Measurements from ENCODE around the gene EPHA2.

Gene EPHA2

DNA sequence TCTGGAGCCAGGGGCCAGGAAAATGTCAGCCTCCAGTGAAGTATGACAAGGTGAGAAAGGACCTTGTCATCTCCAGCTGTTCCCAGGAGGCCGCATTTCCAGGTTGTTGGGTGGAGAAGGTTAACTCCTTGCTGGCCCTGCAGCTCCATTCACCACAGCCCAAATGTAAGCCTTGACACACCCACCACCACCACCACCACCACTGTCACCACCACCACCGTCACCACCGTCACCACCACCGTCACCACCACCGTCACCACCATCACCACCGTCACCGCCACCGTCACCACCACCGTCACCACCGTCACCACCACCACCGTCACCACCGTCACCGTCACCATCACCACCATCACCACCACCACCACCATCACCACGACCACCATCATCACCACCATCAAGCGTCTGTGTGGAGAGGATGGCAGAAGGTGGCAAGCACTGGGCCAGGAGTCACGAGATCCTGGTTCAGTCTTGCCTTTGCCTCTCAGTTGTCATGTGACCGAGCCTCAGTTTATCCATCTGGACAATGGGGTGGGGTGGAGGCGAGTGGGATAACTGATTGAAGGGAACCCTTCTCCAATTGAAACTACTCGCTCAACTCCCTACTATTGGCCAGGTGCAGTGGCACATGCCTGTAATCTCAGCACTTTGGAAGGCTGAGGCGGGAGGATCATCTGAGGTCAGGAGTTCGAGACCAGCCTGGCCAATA lies 61.3 kb downstream of the EPHA2 start:
- TF ChIP-seq, protein P1, sequence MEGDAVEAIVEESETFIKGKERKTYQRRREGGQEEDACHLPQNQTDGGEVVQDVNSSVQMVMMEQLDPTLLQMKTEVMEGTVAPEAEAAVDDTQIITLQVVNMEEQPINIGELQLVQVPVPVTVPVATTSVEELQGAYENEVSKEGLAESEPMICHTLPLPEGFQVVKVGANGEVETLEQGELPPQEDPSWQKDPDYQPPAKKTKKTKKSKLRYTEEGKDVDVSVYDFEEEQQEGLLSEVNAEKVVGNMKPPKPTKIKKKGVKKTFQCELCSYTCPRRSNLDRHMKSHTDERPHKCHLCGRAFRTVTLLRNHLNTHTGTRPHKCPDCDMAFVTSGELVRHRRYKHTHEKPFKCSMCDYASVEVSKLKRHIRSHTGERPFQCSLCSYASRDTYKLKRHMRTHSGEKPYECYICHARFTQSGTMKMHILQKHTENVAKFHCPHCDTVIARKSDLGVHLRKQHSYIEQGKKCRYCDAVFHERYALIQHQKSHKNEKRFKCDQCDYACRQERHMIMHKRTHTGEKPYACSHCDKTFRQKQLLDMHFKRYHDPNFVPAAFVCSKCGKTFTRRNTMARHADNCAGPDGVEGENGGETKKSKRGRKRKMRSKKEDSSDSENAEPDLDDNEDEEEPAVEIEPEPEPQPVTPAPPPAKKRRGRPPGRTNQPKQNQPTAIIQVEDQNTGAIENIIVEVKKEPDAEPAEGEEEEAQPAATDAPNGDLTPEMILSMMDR (IDR thresholded peaks at IDR 0.05; ENCODE audit: insufficient read depth, low read length, missing control alignments): no peak
- ChIA-PET POLR2A (no interaction called here), CTCF (interaction anchor here (1.0 to 9.5 kb wide), 3 partner anchors 11 to 37 kb away, joined by 3 to 126 read pairs (median 3); no protein-coding TSS in a partner anchor)
- no peak for DNase-seq (ENCODE audit: low read depth, low spot score)
- no peak overlapping the region for H3K4me3 ChIP-seq (ENCODE audit: low read depth, low read length)

DNA sequence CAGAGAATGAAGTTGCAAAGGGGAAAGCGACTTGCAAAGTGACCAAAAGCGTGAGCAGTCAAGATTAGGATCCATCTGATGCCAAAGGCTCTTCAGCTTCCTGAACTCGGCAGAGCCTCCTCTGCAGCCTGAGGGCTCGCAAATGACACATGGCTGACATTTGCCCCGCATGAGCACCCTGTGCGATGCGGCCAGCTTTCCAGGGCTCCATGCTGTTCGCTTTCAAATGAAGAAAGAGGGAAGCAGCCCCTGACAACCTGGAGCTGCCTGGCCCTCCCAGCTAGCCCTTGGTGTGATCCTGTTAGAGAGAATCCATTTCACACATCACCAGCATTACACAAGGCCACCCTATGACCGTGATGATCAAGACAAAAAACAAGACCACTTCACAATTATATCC lies 62.3 kb downstream of the EPHA2 start:
- ChIA-PET POLR2A (no interaction called here), CTCF (interaction anchor here (1.0 to 9.5 kb wide), 3 partner anchors 12 to 38 kb away, joined by 3 to 126 read pairs (median 3); no protein-coding TSS in a partner anchor)
- H3K4me3 ChIP-seq (ENCODE audit: low read depth, low read length): no peak overlapping the region
- no peak for DNase-seq (ENCODE audit: low read depth, low spot score)
- TF ChIP-seq, protein P1 (IDR thresholded peaks at IDR 0.05; ENCODE audit: insufficient read depth, low read length, missing control alignments): no peak

DNA sequence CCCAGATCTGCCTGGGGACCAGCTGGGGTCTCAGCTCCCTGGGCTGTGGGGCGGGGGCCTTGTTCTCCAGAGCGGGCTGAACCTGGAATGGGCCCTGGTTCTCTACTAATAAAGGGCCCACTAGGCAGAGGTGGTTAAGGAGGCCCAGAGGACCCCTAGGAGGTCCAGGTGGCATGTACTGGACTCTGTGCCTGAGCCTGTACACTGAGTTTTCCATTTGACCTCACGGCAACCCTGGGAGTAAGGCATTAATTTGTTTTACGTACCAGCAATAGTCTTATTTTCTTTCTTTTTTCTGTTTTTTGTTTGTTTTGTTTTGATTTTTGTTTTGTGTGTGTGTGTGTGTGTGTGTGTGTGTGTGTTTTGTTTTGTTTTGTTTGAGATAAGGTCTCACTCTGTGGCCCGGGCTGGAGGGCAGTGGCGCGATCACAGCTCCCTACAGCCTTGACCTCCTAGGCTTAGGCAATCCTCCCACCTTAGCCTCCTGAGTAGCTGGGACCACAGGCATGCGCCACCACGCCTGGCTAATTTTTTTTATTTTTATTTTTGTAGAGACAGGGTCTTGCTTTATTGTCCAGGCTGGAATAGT lies 62.9 kb downstream of the EPHA2 start:
- POLR2A ChIA-PET: no interaction called here
- H3K4me3 ChIP-seq (ENCODE audit: low read depth, low read length): no peak overlapping the region
- no peak for DNase-seq (ENCODE audit: low read depth, low spot score)
- TF ChIP-seq, protein P1 (IDR thresholded peaks at IDR 0.05; ENCODE audit: insufficient read depth, low read length, missing control alignments): no peak
- CTCF ChIA-PET: interaction anchor here (1.5 to 9.5 kb wide), 2 partner anchors 12 kb away, joined by 4 to 126 read pairs; no protein-coding TSS in a partner anchor

DNA sequence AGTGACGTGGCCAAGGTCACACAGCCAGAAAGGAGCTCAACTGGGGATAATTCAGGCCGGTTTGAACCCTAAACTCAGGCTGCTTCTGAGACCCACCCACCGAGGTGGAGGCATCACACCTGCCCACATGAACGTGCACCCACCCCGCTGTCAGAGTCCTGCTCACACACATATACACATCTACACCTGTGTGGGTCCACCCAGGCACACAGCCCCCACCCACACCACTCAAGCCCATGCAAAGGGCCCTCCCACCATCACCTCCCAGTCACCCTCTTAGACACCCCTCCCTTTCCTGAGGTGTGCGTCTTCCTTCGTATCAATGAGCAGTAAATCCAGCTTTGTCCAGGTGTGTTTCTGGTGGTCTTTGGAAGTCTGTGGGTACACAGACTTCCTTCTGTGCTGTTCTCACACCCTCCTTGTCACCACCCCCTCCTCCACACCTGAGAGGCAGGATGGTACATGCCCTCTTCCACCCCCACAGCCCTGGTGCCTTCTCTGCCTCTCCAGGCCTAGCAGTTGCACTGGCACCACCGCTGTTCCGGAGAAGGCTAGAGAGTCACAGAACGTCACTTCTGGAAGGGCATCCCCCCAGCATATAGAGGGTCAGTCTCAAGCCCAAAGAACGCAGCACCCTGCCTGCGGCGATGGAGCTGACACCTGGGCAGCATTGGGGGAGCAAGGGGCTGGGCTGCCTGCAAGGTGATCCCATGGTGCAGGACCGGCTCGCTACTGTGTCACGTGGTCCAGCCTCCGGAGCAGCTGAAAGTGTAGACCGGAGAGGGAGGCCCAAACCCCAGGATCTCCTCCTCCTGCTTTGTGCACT lies 63.6 kb downstream of the EPHA2 start:
- ChIA-PET POLR2A (no interaction called here), CTCF (interaction anchor here (1.4 to 9.5 kb wide), 3 partner anchors 12 to 96 kb away, joined by 4 to 126 read pairs (median 4); no protein-coding TSS in a partner anchor)
- TF ChIP-seq, protein P1 (IDR thresholded peaks at IDR 0.05; ENCODE audit: insufficient read depth, low read length, missing control alignments): no peak
- no peak overlapping the region for H3K4me3 ChIP-seq (ENCODE audit: low read depth, low read length)
- DNase-seq (ENCODE audit: low read depth, low spot score): no peak

DNA sequence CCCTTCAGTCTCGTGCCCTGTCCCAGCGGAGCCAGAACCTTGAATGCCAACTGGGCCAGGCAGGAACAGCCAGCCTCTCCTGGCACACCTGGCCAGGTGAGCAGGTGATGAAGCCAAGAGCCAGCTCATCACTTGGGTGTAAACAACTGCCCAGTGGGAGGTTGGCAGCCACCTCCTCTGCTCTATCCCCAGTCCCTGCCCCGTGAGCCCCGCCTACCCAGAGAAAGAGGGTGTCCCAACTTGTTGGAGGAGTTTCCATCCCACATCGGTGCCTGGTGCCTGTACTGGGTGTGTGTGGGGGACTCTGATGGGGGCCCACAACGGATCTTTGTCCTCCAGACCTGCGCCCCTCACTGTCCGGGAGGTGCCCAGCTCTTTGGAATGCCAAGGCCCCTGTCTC lies 64.6 kb downstream of the EPHA2 start:
- no peak overlapping the region for H3K4me3 ChIP-seq (ENCODE audit: low read depth, low read length)
- CTCF ChIA-PET: interaction anchor here (1.4 to 9.5 kb wide), 2 partner anchors 11 to 97 kb away, joined by 4 to 126 read pairs; no protein-coding TSS in a partner anchor
- POLR2A ChIA-PET: no interaction called here
- no peak for DNase-seq (ENCODE audit: low read depth, low spot score)
- TF ChIP-seq, protein P1 (IDR thresholded peaks at IDR 0.05; ENCODE audit: insufficient read depth, low read length, missing control alignments): no peak

Data from AG04449 (cell line).